Measurements from ENCODE around the gene COL20A1.
"Not testable (repeated sequence)": the region's sequence is repeated elsewhere in the genome, so short reads cannot be mapped to it uniquely, and the experiment has no call there.

COL20A1 gene

GRCh38 chr20:63292904-63293303 is at the start of gene COL20A1:
TSS of gene COL20A1 (plus strand) at chr20:63293186. CDS start at chr20:63295108, 1,922 bp downstream.
- no peaks in the 10 kb centered on the region for H3K9me3 Mint-ChIP-seq
- peaks cover 13% of the 10 kb centered on the region for H3K4me1 Mint-ChIP-seq
- peaks cover 7% of the 10 kb centered on the region for H3K36me3 Mint-ChIP-seq
- H3K4me3 Mint-ChIP-seq = no peak within 1 kb of the TSS
- no peak for DNase-seq
- CTCF ChIA-PET = no interaction called here
- H3K27ac Mint-ChIP-seq = no peak within 1 kb of the TSS
- H3K27me3 Mint-ChIP-seq = peaks cover 41% of the 10 kb centered on the region

DNA sequence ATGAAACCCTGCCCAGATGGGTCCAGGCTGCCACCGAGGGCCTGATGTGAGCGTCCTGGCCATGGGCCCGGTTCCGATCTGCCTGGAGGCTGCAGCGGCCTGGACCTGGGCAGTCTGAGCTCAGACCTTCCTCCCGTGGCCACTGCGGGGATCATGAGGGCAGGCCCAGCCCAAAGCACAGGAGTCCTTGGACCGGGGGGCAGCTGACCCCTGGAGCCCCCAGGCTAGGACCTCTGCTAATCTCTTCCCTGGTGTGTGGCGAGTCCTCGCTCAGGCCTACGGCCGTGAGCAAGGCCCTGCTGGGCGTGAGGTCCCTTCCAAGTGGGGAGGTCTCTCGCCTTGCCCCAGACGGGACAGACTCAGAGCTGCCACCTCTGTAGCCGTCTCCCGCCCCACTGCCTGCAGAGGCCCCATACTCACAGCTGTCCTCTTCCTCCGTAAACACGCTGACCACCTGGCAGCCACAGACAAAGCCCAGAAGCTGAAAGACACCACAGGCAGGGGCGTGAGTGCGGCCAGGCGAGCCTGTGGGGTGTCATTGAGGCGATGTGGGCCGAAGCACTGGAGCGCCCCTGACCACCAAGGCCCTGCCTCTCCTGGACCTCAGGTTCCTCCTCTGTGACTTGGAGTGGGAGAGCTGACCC is 49.3 kb upstream of the COL20A1 start:
- H3K27ac Mint-ChIP-seq = no peak overlapping the region
- no peaks in the 10 kb centered on the region for H3K36me3 Mint-ChIP-seq
- CTCF ChIA-PET = no interaction called here
- no peaks in the 10 kb centered on the region for H3K9me3 Mint-ChIP-seq
- peaks cover 49% of the 10 kb centered on the region for H3K27me3 Mint-ChIP-seq
- no peak for DNase-seq
- no peak overlapping the region for H3K4me3 Mint-ChIP-seq
- H3K4me1 Mint-ChIP-seq = no peaks in the 10 kb centered on the region

GRCh38 chr20:63244468-63244867 is 48.5 kb upstream of the COL20A1 start:
- CTCF ChIA-PET = no interaction called here
- Mint-ChIP-seq H3K9me3 (no peaks in the 10 kb centered on the region), H3K27ac (no peak overlapping the region), H3K4me3 (no peak overlapping the region), H3K36me3 (no peaks in the 10 kb centered on the region), H3K27me3 (peaks cover 56% of the 10 kb centered on the region), H3K4me1 (no peaks in the 10 kb centered on the region)
- no peak for DNase-seq

DNA sequence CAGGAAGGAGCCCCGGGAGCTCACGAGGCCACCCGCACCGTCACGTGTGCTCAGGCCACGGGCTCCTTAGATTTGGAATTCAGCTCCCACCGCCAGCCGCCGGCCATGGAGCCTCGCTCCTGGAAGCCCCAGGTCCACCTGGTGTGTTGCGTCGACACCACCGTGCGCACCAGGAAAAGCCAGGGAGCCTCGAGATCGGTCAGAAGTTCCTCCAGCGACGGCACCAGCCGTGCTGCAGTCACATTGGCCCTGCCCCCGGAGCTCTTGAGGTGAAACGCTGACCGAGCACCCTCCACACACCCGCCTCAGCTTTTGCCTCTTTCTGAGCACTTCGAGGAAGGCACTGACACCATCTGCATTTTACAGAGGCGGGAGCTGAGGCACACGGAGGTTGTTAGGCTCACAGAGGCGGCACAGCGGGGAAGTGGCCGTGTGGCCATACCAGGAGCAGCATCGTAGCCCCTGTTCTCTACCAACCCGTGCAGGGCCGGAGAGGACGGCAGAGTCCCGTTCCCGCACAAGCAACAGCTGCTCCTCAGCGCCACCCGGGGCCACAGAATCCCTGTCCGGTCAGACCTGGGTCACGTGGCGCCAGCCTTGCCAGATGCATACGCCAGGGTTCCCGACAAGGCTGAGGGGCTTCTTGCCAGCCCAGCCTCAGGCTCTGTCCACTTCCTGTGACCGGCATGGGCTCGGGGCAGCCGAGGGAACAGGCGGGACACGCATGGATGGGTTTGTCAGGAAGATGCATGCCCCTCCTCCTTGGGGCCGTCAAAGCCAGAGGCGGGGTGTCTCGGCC is 46.3 kb upstream of the COL20A1 start:
- Mint-ChIP-seq H3K27ac (no peak overlapping the region), H3K36me3 (no peaks in the 10 kb centered on the region), H3K4me3 (no peak overlapping the region), H3K4me1 (no peaks in the 10 kb centered on the region), H3K27me3 (peaks cover 74% of the 10 kb centered on the region), H3K9me3 (no peaks in the 10 kb centered on the region)
- CTCF ChIA-PET = interaction anchor here (1.1 kb wide), 1 partner anchor 24 kb away, joined by 8 read pairs; no protein-coding TSS in a partner anchor
- no peak for DNase-seq

- Mint-ChIP-seq H3K27me3 (peaks cover 85% of the 10 kb centered on the region), H3K9me3 (no peaks in the 10 kb centered on the region), H3K27ac (no peak overlapping the region), H3K4me1 (no peaks in the 10 kb centered on the region), H3K36me3 (no peaks in the 10 kb centered on the region), H3K4me3 (no peak overlapping the region)
- no peak for DNase-seq
- CTCF ChIA-PET = interaction anchor here (1.5 kb wide), 1 partner anchor 24 kb away, joined by 5 read pairs; no protein-coding TSS in a partner anchor
These were observed 45.2 kb upstream of the COL20A1 start for GRCh38 chr20:63247671-63248228.

DNA sequence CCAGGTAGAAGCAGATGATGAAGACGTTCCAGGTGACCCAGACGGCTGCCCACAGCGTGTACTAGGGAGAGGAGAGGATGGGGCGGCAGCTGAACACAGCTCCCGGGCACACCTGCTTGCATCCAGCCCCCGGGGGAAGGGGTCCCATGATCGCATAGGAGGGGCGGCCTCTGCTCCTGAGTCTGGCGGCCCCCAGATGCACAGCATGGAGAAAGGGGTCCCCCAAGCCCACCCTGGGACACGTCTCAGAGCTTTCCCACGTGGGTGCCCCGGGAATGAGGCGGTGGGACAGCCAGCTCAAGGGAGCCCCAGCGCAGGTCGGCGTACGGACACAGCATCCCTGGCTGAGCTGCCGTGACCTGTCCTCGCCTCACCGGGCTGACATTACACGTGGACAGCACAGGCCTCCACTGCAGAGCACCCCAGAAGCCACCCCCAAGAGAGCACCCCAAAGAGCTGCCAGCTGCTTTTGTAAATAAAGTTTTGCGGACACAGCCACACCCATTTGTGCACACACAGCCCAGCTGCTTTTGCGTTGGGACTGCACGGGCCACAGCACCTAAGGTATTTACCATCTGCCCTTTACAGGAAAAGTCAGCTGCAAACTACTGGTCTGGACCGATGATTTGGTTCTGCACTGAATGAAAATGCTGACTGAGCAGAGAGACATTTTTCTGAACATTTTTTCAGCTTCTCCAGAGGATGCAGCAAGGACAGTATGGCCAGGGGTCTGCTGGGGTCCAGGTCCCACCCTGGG is 44.0 kb upstream of the COL20A1 start:
- Mint-ChIP-seq H3K4me3 (no peak overlapping the region), H3K36me3 (no peaks in the 10 kb centered on the region), H3K4me1 (no peaks in the 10 kb centered on the region), H3K9me3 (no peaks in the 10 kb centered on the region), H3K27me3 (peaks cover 93% of the 10 kb centered on the region), H3K27ac (no peak overlapping the region)
- no peak for DNase-seq
- CTCF ChIA-PET = interaction anchor here (1.5 kb wide), 1 partner anchor 26 kb away, joined by 5 read pairs; no protein-coding TSS in a partner anchor

DNA sequence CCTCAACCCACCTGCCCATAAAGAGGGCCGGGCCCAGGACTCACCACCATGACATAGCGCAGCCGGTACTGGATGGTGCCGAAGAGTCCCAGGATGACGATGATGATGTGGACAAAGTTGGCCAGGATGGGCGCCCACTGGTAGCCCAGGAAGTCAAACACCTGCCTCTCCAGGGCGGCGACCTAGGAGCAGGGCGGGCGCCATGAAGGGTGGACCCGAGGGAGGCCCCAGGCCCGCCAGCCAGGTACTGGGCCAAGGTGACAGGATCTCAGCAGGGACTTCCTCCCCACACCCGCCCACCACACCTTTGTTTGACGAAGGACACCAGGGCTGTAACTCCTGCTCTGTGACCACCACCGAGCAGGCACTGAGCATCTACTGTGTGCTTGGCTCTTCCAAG is 43.1 kb upstream of the COL20A1 start:
- CTCF ChIA-PET = no interaction called here
- H3K4me3 Mint-ChIP-seq = no peak overlapping the region

GRCh38 chr20:63251350-63251749 is 41.6 kb upstream of the COL20A1 start:
- H3K36me3 Mint-ChIP-seq, DNase-seq, H3K4me1 Mint-ChIP-seq, H3K4me3 Mint-ChIP-seq, H3K9me3 Mint-ChIP-seq, H3K27ac Mint-ChIP-seq, CTCF ChIA-PET: not testable (repeated sequence)
- peaks cover 91% of the 10 kb centered on the region for H3K27me3 Mint-ChIP-seq

More for the DNA sequence above, 43.1 kb upstream of the COL20A1 start:
- H3K36me3 Mint-ChIP-seq = no peaks in the 10 kb centered on the region
- H3K27me3 Mint-ChIP-seq = peaks cover 90% of the 10 kb centered on the region
- no peak for DNase-seq
- H3K27ac Mint-ChIP-seq = no peak overlapping the region
- no peaks in the 10 kb centered on the region for H3K4me1 Mint-ChIP-seq
- H3K9me3 Mint-ChIP-seq = no peaks in the 10 kb centered on the region

DNA sequence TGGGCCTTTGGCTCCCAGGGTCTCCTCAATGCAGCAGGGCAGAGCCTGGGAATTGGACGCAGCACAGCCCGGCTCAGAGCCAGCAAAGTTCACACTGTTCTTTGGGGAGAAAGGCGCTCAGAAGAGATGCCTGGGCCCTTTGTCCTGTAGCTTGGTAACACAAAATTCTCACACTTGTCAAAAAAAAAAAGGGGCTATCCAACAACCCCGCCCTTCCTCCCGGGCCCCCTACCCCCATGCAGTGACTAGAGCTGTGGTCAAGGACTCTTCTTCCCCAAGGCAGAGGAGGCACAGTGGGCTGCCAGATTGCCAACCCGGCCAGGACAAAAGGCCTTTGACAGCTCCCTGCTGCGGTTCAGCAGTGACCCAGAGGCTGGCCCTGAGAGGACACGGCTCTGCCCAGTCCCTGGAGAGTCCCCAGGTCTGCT is 40.7 kb upstream of the COL20A1 start:
- H3K27me3 Mint-ChIP-seq = peaks cover 91% of the 10 kb centered on the region
- CTCF ChIA-PET = interaction anchor here (1.4 kb wide), 1 partner anchor 29 kb away, joined by 5 read pairs; no protein-coding TSS in a partner anchor
- H3K9me3 Mint-ChIP-seq = no peaks in the 10 kb centered on the region
- no peak overlapping the region for H3K27ac Mint-ChIP-seq
- DNase-seq = no peak
- no peaks in the 10 kb centered on the region for H3K36me3 Mint-ChIP-seq
- H3K4me3 Mint-ChIP-seq = no peak overlapping the region
- H3K4me1 Mint-ChIP-seq = no peaks in the 10 kb centered on the region

GRCh38 chr20:63253065-63253437 is 39.9 kb upstream of the COL20A1 start:
- no peaks in the 10 kb centered on the region for H3K9me3 Mint-ChIP-seq
- no peak overlapping the region for H3K4me3 Mint-ChIP-seq
- H3K27me3 Mint-ChIP-seq = peaks cover 90% of the 10 kb centered on the region
- H3K36me3 Mint-ChIP-seq = no peaks in the 10 kb centered on the region
- CTCF ChIA-PET = interaction anchor here (1.4 kb wide), 1 partner anchor 30 kb away, joined by 5 read pairs; no protein-coding TSS in a partner anchor
- no peak for DNase-seq
- H3K4me1 Mint-ChIP-seq = no peaks in the 10 kb centered on the region
- no peak overlapping the region for H3K27ac Mint-ChIP-seq

DNA sequence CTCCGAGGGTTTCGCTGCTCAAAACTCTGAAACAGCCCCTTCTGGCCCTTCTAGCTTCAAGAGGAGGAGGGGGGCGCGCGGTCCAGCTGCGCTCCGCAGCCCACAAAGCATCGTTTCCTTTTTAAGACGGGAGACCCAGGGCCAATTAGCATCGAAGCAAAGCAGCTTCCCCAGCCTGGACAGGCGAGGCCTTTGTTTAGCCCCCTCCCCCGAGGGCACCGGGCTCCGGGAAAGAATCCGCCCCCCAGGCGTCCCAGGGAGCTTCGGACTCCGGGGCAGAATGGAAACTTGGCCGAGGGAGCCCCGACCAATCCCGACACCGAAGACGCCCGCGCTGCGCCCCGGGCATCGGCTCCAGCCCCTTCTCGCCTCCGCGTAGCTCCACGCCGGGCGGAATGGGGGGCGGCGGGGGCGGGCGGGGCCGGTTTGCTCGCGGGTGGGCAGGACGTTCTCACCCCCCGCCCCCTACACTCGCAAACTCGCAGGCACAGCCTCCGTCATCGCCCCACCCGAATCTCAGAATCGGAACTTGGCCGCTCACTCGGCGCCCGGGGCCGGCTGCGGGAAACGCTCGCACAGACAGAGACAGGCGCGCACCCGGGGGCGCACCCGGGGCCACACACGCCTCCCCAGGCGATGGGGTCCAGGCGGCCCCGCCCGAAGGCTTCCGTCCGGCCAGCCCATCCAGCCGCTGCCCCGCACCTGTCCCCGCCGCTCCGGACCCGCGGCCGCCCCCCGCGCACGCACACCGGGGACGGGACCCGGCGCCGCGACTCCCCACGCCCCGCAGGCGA is 39.4 kb upstream of the COL20A1 start:
- CTCF ChIA-PET = interaction anchor here (1.4 kb wide), 2 partner anchors 30 to 31 kb away, joined by 3 to 5 read pairs; no protein-coding TSS in a partner anchor
- no peak overlapping the region for H3K4me3 Mint-ChIP-seq
- no peak for DNase-seq
- no peaks in the 10 kb centered on the region for H3K36me3 Mint-ChIP-seq
- H3K4me1 Mint-ChIP-seq = no peaks in the 10 kb centered on the region
- H3K27ac Mint-ChIP-seq = no peak overlapping the region
- peaks cover 87% of the 10 kb centered on the region for H3K27me3 Mint-ChIP-seq
- no peaks in the 10 kb centered on the region for H3K9me3 Mint-ChIP-seq

DNA sequence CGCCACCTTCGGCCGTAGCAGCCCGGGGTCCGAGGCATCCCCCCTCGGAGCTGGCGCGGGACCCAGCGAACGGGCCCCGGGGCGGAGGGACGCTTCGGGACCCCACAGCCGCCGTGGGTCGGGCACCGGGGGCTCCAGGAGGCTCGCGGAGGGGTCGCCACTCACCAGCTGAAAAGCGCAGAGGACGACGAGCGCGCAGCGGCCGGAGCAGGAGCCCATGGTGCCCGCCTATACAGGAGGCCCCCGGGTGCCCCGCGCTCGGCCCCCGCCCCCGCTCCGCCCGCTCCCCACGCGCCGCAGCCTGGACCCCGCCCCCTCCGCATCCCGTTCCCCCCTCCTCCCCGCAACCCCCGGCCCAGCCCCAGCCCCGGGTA is 38.8 kb upstream of the COL20A1 start, which contains the start of gene NKAIN4:
Gene NKAIN4, minus strand, starts transcription at position 232 of the 374 bp plus-strand sequence. Its CDS starts 13 bp downstream, at position 219.
- no peak within 1 kb of the TSS for H3K4me3 Mint-ChIP-seq
- H3K4me1 Mint-ChIP-seq = no peaks in the 10 kb centered on the region
- peaks cover 88% of the 10 kb centered on the region for H3K27me3 Mint-ChIP-seq
- no peaks in the 10 kb centered on the region for H3K36me3 Mint-ChIP-seq
- CTCF ChIA-PET = interaction anchor here (1.4 kb wide), 1 partner anchor 31 kb away, joined by 3 read pairs; no protein-coding TSS in a partner anchor
- no peaks in the 10 kb centered on the region for H3K9me3 Mint-ChIP-seq
- DNase-seq = no peak
- H3K27ac Mint-ChIP-seq = no peak within 1 kb of the TSS

DNA sequence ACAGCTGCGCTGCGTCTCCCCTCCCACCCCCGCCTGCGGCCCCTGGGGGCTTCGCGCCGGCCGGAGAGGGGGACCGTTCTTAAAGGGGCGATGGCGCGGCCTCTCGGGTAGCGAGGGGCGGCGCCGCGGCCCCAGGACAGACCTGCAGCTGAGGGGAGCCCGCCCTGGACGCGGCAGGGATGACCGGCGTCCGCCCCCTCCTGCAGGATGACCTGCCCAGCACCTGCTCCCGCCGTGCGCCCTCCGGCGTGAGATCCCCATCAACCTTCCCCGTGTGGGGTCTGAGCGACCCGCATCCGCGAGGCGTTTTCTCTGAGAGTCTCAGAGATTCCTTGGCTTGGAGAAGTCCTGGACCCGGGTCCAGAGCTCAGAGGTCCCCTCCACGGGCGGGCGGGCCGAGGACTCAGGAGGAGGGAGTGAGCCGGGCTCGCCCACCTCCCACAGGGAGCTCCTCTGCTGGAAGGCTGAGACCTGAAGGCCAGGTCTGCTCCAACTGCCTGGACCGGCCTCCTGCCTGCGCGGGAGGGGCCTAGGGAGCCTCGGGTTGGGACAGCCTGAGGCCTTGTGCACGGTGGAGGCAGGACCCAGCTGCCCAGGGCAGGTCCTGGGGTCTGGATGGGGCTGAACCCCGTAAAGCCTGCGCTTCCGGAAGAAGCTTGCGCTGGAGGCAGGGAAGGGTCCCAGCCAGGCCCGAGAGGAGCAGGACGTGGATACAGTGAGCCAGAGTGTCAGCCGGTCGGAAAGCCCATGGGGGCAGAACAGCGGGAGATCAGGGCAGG is 38.2 kb upstream of the COL20A1 start:
- no peaks in the 10 kb centered on the region for H3K4me1 Mint-ChIP-seq
- peaks cover 88% of the 10 kb centered on the region for H3K27me3 Mint-ChIP-seq
- no peak for DNase-seq
- CTCF ChIA-PET = interaction anchor here (1.4 kb wide), 1 partner anchor 31 kb away, joined by 3 read pairs; no protein-coding TSS in a partner anchor
- H3K4me3 Mint-ChIP-seq = no peak overlapping the region
- H3K36me3 Mint-ChIP-seq = no peaks in the 10 kb centered on the region
- H3K27ac Mint-ChIP-seq = no peak overlapping the region
- no peaks in the 10 kb centered on the region for H3K9me3 Mint-ChIP-seq
